Mammary epithelial cell (primary cell): ENCODE data around the gene GPR108.

Experiments used
- EZH2 ChIP-seq: IDR thresholded peaks from 2 replicates; pipeline ENCODE4 v1.6.1; 2012; ENCODE audit warnings: low read length, inconsistent platforms, borderline replicate concordance
- TF ChIP-seq, protein P1 (sequence below), 2 donors: IDR thresholded peaks in 1 of 2; conservative IDR thresholded peaks in 1 of 2; 2 replicates each; pipeline ENCODE4 v1.5.1; 2011 to 2012; ENCODE audit warnings: inconsistent platforms in 2 of 2, low read length in 2 of 2, mild to moderate bottlenecking in 2 of 2, control low read depth in 1 of 2, low read depth in 1 of 2; ENCODE audit not compliant: insufficient read depth in 1 of 2; ENCODE audit errors: extremely low read depth in 1 of 2

DNA sequence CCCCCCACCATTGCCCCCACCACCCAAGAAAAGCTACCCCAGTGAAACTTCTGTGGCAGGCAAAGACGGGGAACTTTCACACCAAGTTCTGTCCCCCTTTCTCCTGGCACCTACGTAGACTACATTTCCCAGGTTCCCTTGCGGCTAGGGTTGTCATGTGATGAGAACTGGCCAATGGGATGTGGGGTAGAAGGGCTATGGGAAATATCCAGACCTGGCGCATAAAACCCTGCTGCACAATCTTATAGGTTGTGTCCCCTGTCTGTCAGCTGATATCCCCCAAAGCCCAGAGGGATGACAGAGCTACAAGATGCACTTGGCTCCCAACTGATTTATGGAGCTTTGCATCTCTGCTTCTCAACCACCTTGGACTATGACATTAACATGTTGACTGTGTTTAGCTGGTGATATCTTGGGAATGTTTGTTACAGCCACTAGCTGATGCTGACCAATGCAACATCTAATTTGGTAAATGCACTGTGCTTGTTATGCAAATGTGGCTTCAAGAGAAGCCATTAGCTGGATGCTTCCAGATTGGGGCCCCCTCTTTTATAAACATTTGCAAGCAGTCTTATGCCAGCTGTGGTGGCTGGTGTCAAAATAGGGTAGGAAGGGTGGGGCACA lies 23.8 kb upstream of the GPR108 start:
- no peak for TF ChIP-seq EZH2
- TF ChIP-seq, protein P1, sequence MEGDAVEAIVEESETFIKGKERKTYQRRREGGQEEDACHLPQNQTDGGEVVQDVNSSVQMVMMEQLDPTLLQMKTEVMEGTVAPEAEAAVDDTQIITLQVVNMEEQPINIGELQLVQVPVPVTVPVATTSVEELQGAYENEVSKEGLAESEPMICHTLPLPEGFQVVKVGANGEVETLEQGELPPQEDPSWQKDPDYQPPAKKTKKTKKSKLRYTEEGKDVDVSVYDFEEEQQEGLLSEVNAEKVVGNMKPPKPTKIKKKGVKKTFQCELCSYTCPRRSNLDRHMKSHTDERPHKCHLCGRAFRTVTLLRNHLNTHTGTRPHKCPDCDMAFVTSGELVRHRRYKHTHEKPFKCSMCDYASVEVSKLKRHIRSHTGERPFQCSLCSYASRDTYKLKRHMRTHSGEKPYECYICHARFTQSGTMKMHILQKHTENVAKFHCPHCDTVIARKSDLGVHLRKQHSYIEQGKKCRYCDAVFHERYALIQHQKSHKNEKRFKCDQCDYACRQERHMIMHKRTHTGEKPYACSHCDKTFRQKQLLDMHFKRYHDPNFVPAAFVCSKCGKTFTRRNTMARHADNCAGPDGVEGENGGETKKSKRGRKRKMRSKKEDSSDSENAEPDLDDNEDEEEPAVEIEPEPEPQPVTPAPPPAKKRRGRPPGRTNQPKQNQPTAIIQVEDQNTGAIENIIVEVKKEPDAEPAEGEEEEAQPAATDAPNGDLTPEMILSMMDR (conservative IDR thresholded peaks at IDR 0.05 in 1 of 2, IDR thresholded peaks at IDR 0.05 in 1 of 2; ENCODE audit: extremely low read depth in 1 of 2, insufficient read depth in 1 of 2, low read depth in 1 of 2, low read length in 2 of 2), result no peak
